ENCODE measurements around the gene LIPN. TPM values are rescaled to one million over a fixed set of nuclear protein-coding genes. Genes with fewer than 3 reads are reported as not detected.

Gene LIPN
- total RNA-seq, 1 experiment from 2014 or later: not detected

GRCh38 chr10:88742448-88742847 lies 17.4 kb upstream of the LIPN start:
- Histone ChIP-seq H3K27ac (ENCODE audit: low read depth, low read length, poor library complexity, severe bottlenecking) (no peak overlapping the region), H3K9me3 (ENCODE audit: low read depth, low read length, poor library complexity, severe bottlenecking) (no peaks in the 10 kb centered on the region), H3K4me1 (ENCODE audit: insufficient read depth, low read length, poor library complexity, severe bottlenecking) (no peaks in the 10 kb centered on the region), H3K36me3 (ENCODE audit: insufficient read depth, low read length, poor library complexity, severe bottlenecking) (no peaks in the 10 kb centered on the region), H3K27me3 (replicated peaks; ENCODE audit: insufficient read depth, low read depth, low read length, poor library complexity) (no peaks in the 10 kb centered on the region), H3K4me3 (ENCODE audit: low read depth, low read length, poor library complexity, severe bottlenecking) (no peak overlapping the region)
- no peak for DNase-seq (ENCODE audit: low spot score)
- CTCF ChIA-PET: no interaction called here
- POLR2A ChIA-PET (ENCODE audit: low non-redundant PET): no interaction called here
- no TSS peak for BruUV-seq (replicated peaks)
- TF ChIP-seq CTCF (conservative IDR thresholded peaks at IDR 0.05; ENCODE audit: low read depth, low read length) (no peak), EZH2 (IDR thresholded peaks at IDR 0.05; ENCODE audit: borderline replicate concordance, low read depth, low read length, poor library complexity, severe bottlenecking) (no peak)
- intact Hi-C loops (cut with micrococcal nuclease; ENCODE audit: unreplicated experiment): no loop called here

GRCh38 chr10:88744002-88744401 lies 15.8 kb upstream of the LIPN start:
- no peak for TF ChIP-seq CTCF (conservative IDR thresholded peaks at IDR 0.05; ENCODE audit: low read depth, low read length)
- TF ChIP-seq EZH2 (IDR thresholded peaks at IDR 0.05; ENCODE audit: borderline replicate concordance, low read depth, low read length, poor library complexity, severe bottlenecking): no peak
- Histone ChIP-seq H3K4me1 (ENCODE audit: insufficient read depth, low read length, poor library complexity, severe bottlenecking) (no peaks in the 10 kb centered on the region), H3K27me3 (replicated peaks; ENCODE audit: insufficient read depth, low read depth, low read length, poor library complexity) (no peaks in the 10 kb centered on the region), H3K9me3 (ENCODE audit: low read depth, low read length, poor library complexity, severe bottlenecking) (no peaks in the 10 kb centered on the region), H3K36me3 (ENCODE audit: insufficient read depth, low read length, poor library complexity, severe bottlenecking) (no peaks in the 10 kb centered on the region), H3K27ac (ENCODE audit: low read depth, low read length, poor library complexity, severe bottlenecking) (no peak overlapping the region), H3K4me3 (ENCODE audit: low read depth, low read length, poor library complexity, severe bottlenecking) (no peak overlapping the region)
- intact Hi-C loops (cut with micrococcal nuclease; ENCODE audit: unreplicated experiment): no loop called here
- POLR2A ChIA-PET (ENCODE audit: low non-redundant PET): no interaction called here
- no TSS peak for BruUV-seq (replicated peaks)
- no peak for DNase-seq (ENCODE audit: low spot score)
- CTCF ChIA-PET: no interaction called here

- Histone ChIP-seq H3K27ac (ENCODE audit: low read depth, low read length, poor library complexity, severe bottlenecking) (no peak overlapping the region), H3K36me3 (ENCODE audit: insufficient read depth, low read length, poor library complexity, severe bottlenecking) (no peaks in the 10 kb centered on the region), H3K4me1 (ENCODE audit: insufficient read depth, low read length, poor library complexity, severe bottlenecking) (no peaks in the 10 kb centered on the region), H3K27me3 (replicated peaks; ENCODE audit: insufficient read depth, low read depth, low read length, poor library complexity) (no peaks in the 10 kb centered on the region), H3K9me3 (ENCODE audit: low read depth, low read length, poor library complexity, severe bottlenecking) (no peaks in the 10 kb centered on the region), H3K4me3 (ENCODE audit: low read depth, low read length, poor library complexity, severe bottlenecking) (no peak overlapping the region)
- no peak for DNase-seq (ENCODE audit: low spot score)
- BruUV-seq (replicated peaks): no TSS peak
- intact Hi-C loops (cut with micrococcal nuclease; ENCODE audit: unreplicated experiment): no loop called here
- TF ChIP-seq CTCF (conservative IDR thresholded peaks at IDR 0.05; ENCODE audit: low read depth, low read length) (no peak), EZH2 (IDR thresholded peaks at IDR 0.05; ENCODE audit: borderline replicate concordance, low read depth, low read length, poor library complexity, severe bottlenecking) (no peak)
- ChIA-PET POLR2A (ENCODE audit: low non-redundant PET) (no interaction called here), CTCF (no interaction called here)
Measured at GRCh38 chr10:88745633-88746032, 14.2 kb upstream of the LIPN start.
